ENCODE data around the gene TMEM107.

TMEM107 gene

GRCh38 chr17:8128125-8128784, 47.9 kb downstream of the TMEM107 start:
- no peak for DNase-seq

DNA sequence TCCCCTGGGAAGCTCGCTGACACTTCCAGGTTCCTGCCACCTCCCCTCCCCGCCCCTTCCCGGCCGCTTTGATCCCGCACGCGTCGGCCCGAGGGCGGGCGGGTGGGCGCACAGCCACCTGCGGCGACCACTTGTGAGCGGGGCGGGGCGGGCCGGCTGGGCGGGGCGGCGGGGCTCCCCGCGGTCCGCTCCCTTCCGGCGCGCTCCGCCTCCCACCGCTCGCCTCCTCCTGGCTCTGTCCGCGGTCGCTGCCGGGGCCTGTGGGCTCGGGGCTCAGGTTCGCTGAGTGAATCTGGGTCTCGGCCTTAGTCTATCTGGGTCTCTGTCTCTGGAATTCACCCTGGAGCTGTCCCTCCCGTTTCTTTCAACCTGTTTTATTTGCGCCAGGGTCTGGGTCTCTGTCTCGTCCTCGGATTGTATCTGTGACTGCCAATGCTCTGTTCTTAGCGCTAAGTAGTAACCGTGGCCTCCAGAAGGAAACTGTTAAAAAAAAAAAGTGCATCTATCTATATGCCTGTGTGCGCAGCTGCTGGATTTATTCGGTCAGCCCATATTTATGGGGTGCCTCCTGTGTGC, 49.6 kb downstream of the TMEM107 start:
- DNase-seq, result no peak

- no peak for DNase-seq
These were observed 50.2 kb downstream of the TMEM107 start for GRCh38 chr17:8125947-8126490.

DNA sequence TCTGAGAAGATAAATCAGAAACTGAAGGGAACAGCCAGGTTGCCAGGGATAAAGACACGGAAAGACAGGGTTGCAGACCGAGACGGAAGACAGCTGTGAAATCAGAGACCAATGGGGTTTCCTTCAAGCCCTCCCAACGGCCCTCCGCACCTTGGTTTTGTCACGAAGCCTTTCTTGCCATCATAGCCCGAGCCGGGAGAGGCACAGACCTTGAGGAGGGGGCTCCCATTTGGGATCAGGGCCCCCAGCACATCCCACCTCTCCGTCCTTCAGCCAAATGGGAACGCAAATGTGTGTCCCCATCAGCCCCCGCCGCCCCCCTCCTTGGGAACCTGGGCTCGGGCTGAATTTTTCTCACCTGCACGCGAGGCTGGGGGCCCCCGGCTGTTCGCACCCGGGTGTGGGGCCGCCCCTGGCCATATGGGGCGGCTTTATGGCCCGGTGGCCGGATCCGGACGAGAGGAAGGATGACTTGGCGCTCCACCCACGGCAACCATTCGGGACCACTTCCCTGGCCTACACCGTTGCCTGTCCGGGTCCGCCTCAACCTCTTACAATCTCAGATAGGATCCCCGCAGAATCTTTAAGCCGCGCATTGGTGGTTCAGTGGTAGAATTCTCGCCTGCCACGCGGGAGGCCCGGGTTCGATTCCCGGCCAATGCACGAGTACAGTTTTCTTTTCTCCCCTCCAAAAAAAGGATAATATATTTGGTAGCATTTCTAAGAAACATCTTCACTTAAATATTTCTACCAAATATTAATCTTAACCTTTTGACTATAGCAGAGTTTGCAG, 50.8 kb downstream of the TMEM107 start:
- DNase-seq, result no peak

DNA sequence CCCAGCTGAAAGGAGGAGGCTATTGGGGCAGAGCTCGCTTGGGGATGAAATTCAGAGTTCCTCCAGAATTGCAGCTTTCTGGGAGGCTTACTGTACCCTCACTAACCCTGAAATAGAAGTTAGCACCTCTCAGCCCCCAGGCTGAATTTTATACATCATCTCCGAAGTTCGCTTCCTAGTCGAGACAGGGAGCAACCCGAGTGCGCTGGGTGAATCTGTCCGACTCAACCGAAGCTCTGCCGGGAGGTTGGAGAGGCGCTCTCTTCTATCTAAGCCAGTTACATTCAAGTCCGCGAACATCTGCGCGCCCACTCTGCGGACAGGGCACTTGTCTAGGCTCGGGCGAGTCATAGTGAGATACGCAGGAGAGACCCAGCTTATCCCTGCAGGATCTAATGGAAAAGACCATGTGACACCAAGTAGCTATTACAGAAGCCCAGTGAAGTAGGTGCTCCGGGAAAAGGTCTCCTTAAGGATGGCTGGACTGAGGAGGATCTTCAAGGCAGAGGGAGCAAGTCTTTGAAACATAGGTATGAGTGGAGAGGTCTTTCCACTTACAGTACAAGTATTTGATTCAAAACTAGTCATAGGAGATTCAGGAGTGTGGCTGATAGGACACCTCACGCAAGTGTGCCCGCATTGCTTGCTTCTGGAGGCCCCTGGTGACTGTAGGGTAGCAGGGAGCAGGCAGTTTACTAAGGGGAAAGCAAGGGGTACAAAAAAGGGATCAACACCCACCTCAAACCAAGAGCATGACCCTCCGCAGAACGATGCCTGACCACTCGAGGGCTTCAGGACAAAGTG, 51.6 kb downstream of the TMEM107 start:
- DNase-seq, result no peak

DNA sequence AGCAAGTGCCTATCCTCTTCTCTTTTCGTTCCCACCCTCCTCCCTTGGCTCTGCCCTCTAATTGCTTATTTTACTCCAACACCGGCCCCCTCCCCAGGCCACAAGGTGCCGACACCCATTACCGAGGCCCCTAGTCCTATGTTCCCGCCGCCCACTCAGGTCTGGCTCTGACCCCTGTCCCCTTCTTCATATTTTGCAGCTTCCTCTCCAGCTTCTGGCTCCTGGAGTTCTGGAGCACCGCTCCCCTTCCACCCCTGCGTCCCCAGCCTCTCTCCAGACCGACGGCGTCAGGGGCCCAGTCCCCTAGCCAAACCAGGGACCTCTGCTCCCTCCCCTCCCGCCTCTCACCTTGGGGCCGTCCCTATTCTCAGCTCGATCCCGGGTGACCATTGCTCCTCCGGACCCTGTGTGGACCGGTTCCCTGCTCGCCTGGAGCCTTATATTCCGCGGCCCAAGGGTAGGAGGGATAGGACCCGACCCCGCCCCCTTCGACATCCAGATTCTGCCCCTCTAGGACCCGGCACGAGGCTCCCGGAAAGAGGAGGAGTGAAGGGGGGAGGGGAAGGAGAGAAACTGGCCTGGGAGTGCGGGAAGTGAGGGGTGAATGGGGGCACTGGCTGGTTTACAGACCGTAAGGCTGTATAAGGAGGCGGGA, 52.4 kb downstream of the TMEM107 start, which contains the start of gene HES7:
HES7 (minus strand) TSS at position 412 of the 655 bp plus-strand sequence; CDS start at position 390, 22 bp downstream.
- DNase-seq, result no peak

DNA sequence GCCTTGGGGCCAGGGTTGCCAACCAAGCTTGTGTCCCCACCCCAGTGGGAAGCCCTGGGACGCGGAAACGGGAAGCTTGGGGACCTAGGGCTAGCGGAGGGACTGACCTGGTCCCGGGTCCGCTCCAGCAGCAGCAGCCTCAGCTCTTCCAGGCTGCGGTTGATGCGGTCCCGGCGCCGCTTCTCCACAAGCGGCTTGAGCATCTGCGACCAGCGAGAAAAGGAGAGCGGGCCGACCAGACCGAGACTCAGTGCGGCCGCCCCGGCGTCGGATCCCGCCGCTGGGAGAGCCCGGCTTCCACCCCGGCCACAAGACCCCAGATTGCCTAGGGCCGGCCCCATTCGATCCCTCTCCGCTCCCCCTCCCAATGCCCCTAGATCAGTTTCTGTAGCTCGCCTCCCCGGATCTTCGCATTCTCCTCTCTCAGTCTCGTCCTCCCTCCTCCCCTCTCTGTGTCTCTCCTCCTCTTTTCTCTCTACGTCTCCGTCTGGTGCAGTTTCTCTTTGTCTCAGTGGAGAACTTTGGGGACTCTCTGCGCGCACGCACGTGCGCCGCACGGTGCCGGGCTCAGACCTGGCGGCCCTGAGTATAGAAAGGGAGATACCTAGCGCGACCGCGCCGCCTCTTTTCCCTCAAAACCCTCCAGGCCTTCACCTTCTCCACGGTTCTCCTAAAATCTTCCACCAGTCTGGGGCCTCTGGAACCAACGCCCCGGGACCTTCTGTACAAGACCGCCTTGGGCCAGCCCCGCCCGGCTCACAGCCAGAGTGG, 53.1 kb downstream of the TMEM107 start:
- DNase-seq, result no peak
